Measurements from ENCODE around the gene SLC12A7.

DNA sequence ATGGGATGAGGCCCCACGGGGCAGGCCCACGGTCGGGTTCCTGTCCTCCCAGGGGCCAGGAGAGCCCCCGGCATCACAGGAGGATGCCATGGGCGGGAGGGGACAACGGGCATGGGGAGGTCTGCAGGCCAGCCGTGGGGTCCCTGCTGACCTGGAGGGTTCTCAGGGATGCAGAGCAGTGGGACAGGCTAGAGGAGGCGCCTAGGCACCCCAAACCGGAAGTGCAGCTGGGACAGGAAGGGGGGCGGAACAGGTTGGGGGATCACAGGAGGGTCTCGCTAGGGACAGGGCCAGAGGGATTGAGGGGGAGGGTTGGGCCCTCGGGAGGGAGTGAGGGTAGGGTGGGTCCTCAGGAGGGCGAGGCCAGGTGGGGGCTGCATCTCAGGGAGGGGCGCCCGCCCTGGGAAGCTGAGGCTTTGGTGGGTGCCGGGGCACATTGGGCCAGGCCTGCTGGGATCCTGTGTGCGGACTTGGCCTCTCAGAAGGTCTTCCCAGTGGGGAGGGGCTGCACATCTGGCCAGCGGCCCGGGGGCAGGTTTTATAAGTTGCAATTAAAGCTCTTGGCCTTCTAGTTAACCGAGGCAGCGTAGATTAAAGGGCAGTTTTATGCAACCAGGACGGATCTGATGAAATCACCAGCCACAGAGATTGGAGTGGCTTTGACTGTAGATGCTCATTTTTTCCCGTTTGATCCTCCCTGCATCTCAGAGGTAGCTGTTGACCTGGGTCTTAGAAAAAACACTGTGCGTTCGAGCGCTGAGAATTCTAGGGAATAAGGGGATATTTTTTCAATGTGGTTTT is 83.2 kb downstream of the SLC12A7 start:
- TF ChIP-seq POLR2A (IDR thresholded peaks at IDR 0.05): no peak
- TF ChIP-seq, protein P1, sequence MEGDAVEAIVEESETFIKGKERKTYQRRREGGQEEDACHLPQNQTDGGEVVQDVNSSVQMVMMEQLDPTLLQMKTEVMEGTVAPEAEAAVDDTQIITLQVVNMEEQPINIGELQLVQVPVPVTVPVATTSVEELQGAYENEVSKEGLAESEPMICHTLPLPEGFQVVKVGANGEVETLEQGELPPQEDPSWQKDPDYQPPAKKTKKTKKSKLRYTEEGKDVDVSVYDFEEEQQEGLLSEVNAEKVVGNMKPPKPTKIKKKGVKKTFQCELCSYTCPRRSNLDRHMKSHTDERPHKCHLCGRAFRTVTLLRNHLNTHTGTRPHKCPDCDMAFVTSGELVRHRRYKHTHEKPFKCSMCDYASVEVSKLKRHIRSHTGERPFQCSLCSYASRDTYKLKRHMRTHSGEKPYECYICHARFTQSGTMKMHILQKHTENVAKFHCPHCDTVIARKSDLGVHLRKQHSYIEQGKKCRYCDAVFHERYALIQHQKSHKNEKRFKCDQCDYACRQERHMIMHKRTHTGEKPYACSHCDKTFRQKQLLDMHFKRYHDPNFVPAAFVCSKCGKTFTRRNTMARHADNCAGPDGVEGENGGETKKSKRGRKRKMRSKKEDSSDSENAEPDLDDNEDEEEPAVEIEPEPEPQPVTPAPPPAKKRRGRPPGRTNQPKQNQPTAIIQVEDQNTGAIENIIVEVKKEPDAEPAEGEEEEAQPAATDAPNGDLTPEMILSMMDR (IDR thresholded peaks at IDR 0.05): no peak
